ENCODE results near the gene PGBD1.
A peak's percentile ranks its signal among the peaks of the same experiment; 100 is the strongest.

The PGBD1 gene

GRCh38 chr6:28335564-28336283, 54.4 kb downstream of the PGBD1 start, which contains the start of gene ZSCAN31:
Gene ZSCAN31, minus strand, starts transcription at chr6:28336148. Its CDS starts 6,465 bp downstream, at chr6:28329683.
- peak; percentile 68 for DNase-seq (ENCODE audit: low read depth)

GRCh38 chr6:28336284-28337120, 55.1 kb downstream of the PGBD1 start:
- DNase-seq (ENCODE audit: low read depth): peak; percentile 6

- no peak for DNase-seq (ENCODE audit: low read depth)
These were observed 55.7 kb downstream of the PGBD1 start for GRCh38 chr6:28337121-28337520.

GRCh38 chr6:28340310-28341095, 59.1 kb downstream of the PGBD1 start:
- DNase-seq (ENCODE audit: low read depth): no peak

- no peak for DNase-seq (ENCODE audit: low read depth)
These were observed 62.7 kb downstream of the PGBD1 start for GRCh38 chr6:28343898-28344677.

- no peak for DNase-seq (ENCODE audit: low read depth)
These were observed 63.8 kb downstream of the PGBD1 start for GRCh38 chr6:28345201-28345600.

- no peak for DNase-seq (ENCODE audit: low read depth)
These were observed 65.7 kb downstream of the PGBD1 start for GRCh38 chr6:28347119-28347518.

- no peak for DNase-seq (ENCODE audit: low read depth)
These were observed 68.0 kb downstream of the PGBD1 start for GRCh38 chr6:28349344-28349891.

GRCh38 chr6:28349892-28350737, 68.7 kb downstream of the PGBD1 start, which contains the start of gene ZKSCAN3:
Gene ZKSCAN3, plus strand, starts transcription at chr6:28349947. Its CDS starts 9,640 bp downstream, at chr6:28359587.
- DNase-seq (ENCODE audit: low read depth): peak; percentile 69

GRCh38 chr6:28351087-28351486, 69.7 kb downstream of the PGBD1 start:
- no peak for DNase-seq (ENCODE audit: low read depth)

GRCh38 chr6:28351493-28351925, 70.1 kb downstream of the PGBD1 start:
- DNase-seq (ENCODE audit: low read depth): no peak

All from activated T-cell treated with anti-CD3 and anti-CD28 coated beads for 1 hour (primary cell).